Naive thymus-derived CD4-positive, alpha-beta T cell (primary cell): ENCODE measurements around the gene RHOH. TPM values are rescaled to one million over a fixed set of nuclear protein-coding genes. Genes with fewer than 3 reads are reported as not detected.
A peak's percentile ranks its signal among the peaks of the same experiment; 100 is the strongest.

Experiments
- ATAC-seq: fragments of 150-1000 bp; cut with Tn5 transposase; 2 replicates; pipeline ENCODE4 v1.10.0; 2021; ENCODE audit warnings: mild to moderate bottlenecking, moderate library complexity
- CTCF ChIA-PET: fragments of 350-600 bp; sonication (Branson Sonifier 250); formaldehyde crosslinking; loops from one replicate; lab custom pipeline; 2021; ENCODE audit warnings: antibody characterized with exemption; lab: Charles Lee
- POLR2A ChIA-PET: fragments of 350-600 bp; sonication (Branson Sonifier 250); formaldehyde crosslinking; loops from one replicate; lab custom pipeline; 2021; ENCODE audit warnings: antibody characterized with exemption, inconsistent platforms; lab: Charles Lee
- DNase-seq, 9 donors: peaks; one replicate each; pipeline versions ENCODE4 v3.0.0 to v3.0.0-alpha.2; 2020 to 2022; ENCODE audit warnings: mixed read lengths in 1 of 9
- H3K27ac ChIP-seq: one replicate; pipeline ENCODE4 v1.7.0; 2013; ENCODE audit warnings: mild to moderate bottlenecking, low read depth, low read length, moderate library complexity
- H3K27me3 ChIP-seq, 2 donors: one replicate each; pipeline ENCODE4 v1.7.0; 2013; ENCODE audit warnings: low read length in 2 of 2, mild to moderate bottlenecking in 2 of 2, moderate library complexity in 2 of 2; ENCODE audit not compliant: control insufficient read depth in 2 of 2, insufficient read depth in 2 of 2
- H3K36me3 ChIP-seq, 3 experiments: 1 replicate in 2 of 3; 2 replicates in 1 of 3; pipeline ENCODE4 v1.7.0; 2013; ENCODE audit warnings: low read length in 3 of 3, mild to moderate bottlenecking in 3 of 3, moderate library complexity in 1 of 3; ENCODE audit not compliant: insufficient read depth in 3 of 3, control insufficient read depth in 2 of 3
- H3K4me1 ChIP-seq, 2 donors: one replicate each; pipeline ENCODE4 v1.7.0; 2013; ENCODE audit warnings: low read length in 2 of 2, mild to moderate bottlenecking in 2 of 2, moderate library complexity in 1 of 2; ENCODE audit not compliant: control insufficient read depth in 2 of 2, insufficient read depth in 2 of 2
- H3K4me3 ChIP-seq: 2 replicates; pipeline ENCODE4 v1.7.0; 2013; ENCODE audit warnings: mild to moderate bottlenecking, low read length
- H3K9me3 ChIP-seq, 3 experiments: 1 replicate in 2 of 3; 2 replicates in 1 of 3; pipeline ENCODE4 v1.7.0; 2013; ENCODE audit warnings: low read length in 3 of 3; ENCODE audit not compliant: control insufficient read depth in 2 of 3
- H3K27ac Mint-ChIP-seq, 9 donors: one replicate each; pipeline ENCODE4 v1.8.0; 2020 to 2022; ENCODE audit warnings: mixed read lengths in 9 of 9, mild to moderate bottlenecking in 8 of 9, moderate library complexity in 5 of 9, inconsistent platforms in 2 of 9
- H3K27me3 Mint-ChIP-seq, 5 donors: one replicate each; pipeline ENCODE4 v1.8.0; 2021 to 2022; ENCODE audit warnings: mixed read lengths in 5 of 5, mild to moderate bottlenecking in 1 of 5
- H3K36me3 Mint-ChIP-seq, 5 donors: one replicate each; pipeline ENCODE4 v1.8.0; 2020 to 2022; ENCODE audit warnings: mixed read lengths in 5 of 5, mild to moderate bottlenecking in 3 of 5, inconsistent platforms in 1 of 5
- H3K4me1 Mint-ChIP-seq, 7 donors: one replicate each; pipeline ENCODE4 v1.8.0; 2020 to 2022; ENCODE audit warnings: mixed read lengths in 7 of 7, mild to moderate bottlenecking in 3 of 7, inconsistent platforms in 1 of 7
- H3K4me3 Mint-ChIP-seq, 10 donors: one replicate each; pipeline ENCODE4 v1.8.0; 2020 to 2022; ENCODE audit warnings: mild to moderate bottlenecking in 10 of 10, mixed read lengths in 10 of 10, moderate library complexity in 6 of 10, inconsistent platforms in 2 of 10
- H3K9me3 Mint-ChIP-seq, 11 donors: one replicate each; pipeline ENCODE4 v1.8.0; 2020 to 2022; ENCODE audit warnings: mixed read lengths in 11 of 11, mild to moderate bottlenecking in 4 of 11, inconsistent platforms in 1 of 11, moderate library complexity in 1 of 11
- intact Hi-C, 2 donors: fragments of 100-400 bp; cut with micrococcal nuclease; formaldehyde crosslinking; loops; one replicate each; pipeline ENCODE4 v1.15.1; 2023
- polyA plus RNA-seq, 2 donors: library from polyadenylated mRNA; unstranded; fragments of 300-500 nt; fragmentation: Illumina TruSeq; gene quantifications; one replicate each; pipeline ENCODE4 v1.2.3, GENCODE V29; 2021
- total RNA-seq, 6 experiments: library from RNA in 5 of 6; stranded (reverse) in 5 of 6; gene quantifications; 1 replicate in 5 of 6; 2 replicates in 1 of 6; pipeline ENCODE4 v1.2.3 and lab custom pipeline; 2021 to 2026

Gene RHOH
- total and polyA plus RNA-seq, 7 experiments from 2014 or later = 160 to 479 (median 294) TPM

DNA sequence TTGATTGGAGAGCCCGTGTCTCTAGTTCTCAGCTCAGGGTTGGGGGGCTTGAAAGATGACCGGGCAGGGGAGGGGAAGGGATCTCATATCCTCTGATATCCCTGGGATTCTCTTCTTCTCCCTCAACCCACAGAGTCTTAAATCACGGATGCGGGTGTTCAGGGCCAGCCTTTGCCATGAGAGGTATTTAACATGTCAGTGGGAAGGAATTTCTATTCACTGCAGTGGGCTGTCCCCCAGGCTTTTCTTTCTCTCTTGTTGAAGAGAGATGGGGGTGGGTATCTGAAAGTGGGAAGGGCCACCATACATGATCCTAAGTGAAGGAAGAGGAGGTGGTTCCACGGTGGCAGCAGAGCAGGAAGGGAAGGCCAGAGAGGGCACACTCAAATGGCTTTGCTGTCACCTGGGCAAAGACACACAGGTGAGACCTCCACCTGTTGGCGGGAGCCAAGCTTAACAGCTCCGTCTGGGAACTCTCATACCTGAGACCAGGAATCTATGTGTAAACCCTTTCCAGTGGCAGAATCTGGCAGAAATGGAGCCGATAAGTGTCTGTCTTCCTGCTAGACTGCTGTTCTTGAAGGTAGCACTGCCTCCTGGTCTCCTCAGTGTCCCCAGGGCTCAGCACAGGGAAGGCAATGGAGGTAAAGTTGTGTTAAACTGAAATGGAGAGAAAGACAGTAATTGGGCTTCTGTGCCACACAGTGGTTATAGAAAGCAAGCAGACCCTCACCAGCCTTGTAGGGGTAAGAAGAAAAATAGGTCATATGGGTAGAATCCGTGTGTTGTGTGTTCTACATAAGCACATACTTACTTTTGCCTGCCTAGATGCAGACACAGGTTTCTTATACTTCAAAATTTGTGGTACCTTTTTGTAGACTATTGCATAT, 49.4 kb downstream of the RHOH start:
- ATAC-seq (no peak), DNase-seq (no peak)
- H3K27ac Mint-ChIP-seq = peak overlapping the region; percentile 84 to 99 (median 96)
- no peaks in the 10 kb centered on the region for H3K9me3 ChIP-seq
- H3K4me1 Mint-ChIP-seq = peaks cover 64 to 97% (median 87%) of the 10 kb centered on the region in 7 donors
- H3K4me3 Mint-ChIP-seq = peak overlapping the region; percentile 37 to 83 (median 72)
- H3K4me1 ChIP-seq = peaks cover 72 to 93% of the 10 kb centered on the region in 2 donors
- CTCF ChIA-PET = interaction anchor here (1.3 to 2.0 kb wide), 4 partner anchors 10 to 64 kb away, joined by 4 to 6 read pairs (median 5); no protein-coding TSS in a partner anchor
- POLR2A ChIA-PET = interaction anchor here (0.7 to 4.1 kb wide), 11 partner anchors 9 to 65 kb away, joined by 3 to 26 read pairs (median 16); partner anchors contain the start of gene RHOH
- H3K27me3 Mint-ChIP-seq = no peaks in the 10 kb centered on the region
- peak overlapping the region; percentile 18 for H3K4me3 ChIP-seq
- H3K27ac ChIP-seq = peak overlapping the region; percentile 78
- intact Hi-C loops = loop anchor here (2.0 kb wide), 2 partner anchors 63 to 71 kb away; no protein-coding TSS in a partner anchor
- H3K9me3 Mint-ChIP-seq = peaks cover 0 to 2% (median 0%) of the 10 kb centered on the region in 11 donors
- peaks cover 15 to 62% (median 39%) of the 10 kb centered on the region in 5 donors for H3K36me3 Mint-ChIP-seq
- no peaks in the 10 kb centered on the region for H3K27me3 ChIP-seq
- H3K36me3 ChIP-seq = peaks cover 17 to 34% (median 26%) of the 10 kb centered on the region in 3 experiments

DNA sequence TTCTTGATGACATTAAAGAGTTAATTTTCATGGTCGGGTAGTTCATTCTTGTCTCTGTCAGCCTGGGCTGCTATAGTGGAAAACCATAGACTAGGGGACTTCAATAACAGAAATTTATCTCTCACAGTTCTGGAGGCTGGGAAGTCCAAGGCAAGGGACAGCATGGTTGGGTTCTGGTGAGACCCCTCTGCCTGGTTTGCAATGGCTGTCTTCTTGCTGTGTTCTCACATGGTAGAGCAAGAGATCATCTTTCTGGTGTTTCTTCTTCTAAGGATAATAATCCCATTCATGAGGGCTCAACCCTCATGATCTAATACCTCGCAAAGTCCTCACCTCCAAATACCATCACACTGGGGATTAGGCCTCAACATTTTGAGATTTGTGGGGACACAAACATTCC, 50.1 kb downstream of the RHOH start:
- peaks cover 57 to 97% (median 87%) of the 10 kb centered on the region in 7 donors for H3K4me1 Mint-ChIP-seq

DNA sequence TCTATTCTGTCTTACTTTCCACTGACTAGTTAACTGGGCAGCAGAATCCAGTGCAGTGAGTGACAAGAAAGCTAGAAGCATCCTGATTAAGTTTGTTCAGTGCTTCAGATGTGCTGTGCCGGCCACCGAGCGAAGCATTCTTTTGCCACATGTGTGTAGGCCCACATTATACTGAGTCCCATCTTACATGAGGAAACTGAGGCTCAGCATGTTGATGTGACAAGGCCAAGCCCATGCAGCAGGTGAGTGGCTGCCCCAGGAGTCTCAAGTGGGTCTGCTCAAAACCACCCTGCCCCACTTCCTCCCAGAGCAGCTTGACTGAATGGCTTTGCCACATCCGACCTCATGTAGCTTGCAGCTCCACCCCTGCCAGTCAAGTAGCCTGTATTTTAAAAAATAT, 50.5 kb downstream of the RHOH start:
- peak; percentile 83 for ATAC-seq
- H3K4me1 Mint-ChIP-seq = peaks cover 53 to 93% (median 84%) of the 10 kb centered on the region in 7 donors
- intact Hi-C loops = loop anchor here (1.0 to 2.0 kb wide), 9 partner anchors 8 to 97 kb away; partner anchors contain the start of gene RHOH (in 1 of the 2)

More for the DNA sequence above, 50.1 kb downstream of the RHOH start:
- Histone ChIP-seq H3K36me3 (peaks cover 17 to 34% (median 26%) of the 10 kb centered on the region in 3 experiments), H3K4me1 (peaks cover 65 to 86% of the 10 kb centered on the region in 2 donors), H3K27me3 (no peaks in the 10 kb centered on the region), H3K27ac (peak overlapping the region; percentile 78), H3K4me3 (peak overlapping the region; percentile 14), H3K9me3 (no peaks in the 10 kb centered on the region)
- CTCF ChIA-PET = interaction anchor here (0.8 to 1.8 kb wide), 10 partner anchors 16 to 94 kb away, joined by 3 to 6 read pairs (median 4); no protein-coding TSS in a partner anchor
- Mint-ChIP-seq H3K27ac (peak overlapping the region; percentile 84 to 99 (median 96)), H3K4me3 (peak overlapping the region; percentile 37 to 83 (median 69)), H3K9me3 (peaks cover 0 to 5% (median 0%) of the 10 kb centered on the region in 11 donors), H3K27me3 (no peaks in the 10 kb centered on the region), H3K36me3 (peaks cover 15 to 63% (median 33%) of the 10 kb centered on the region in 5 donors)
- ATAC-seq = peak; percentile 12
- POLR2A ChIA-PET = interaction anchor here (0.6 to 15.5 kb wide), 24 partner anchors 8 to 95 kb away, joined by 3 to 206 read pairs (median 6); partner anchors contain the start of gene RHOH
- no peak for DNase-seq
- intact Hi-C loops = loop anchor here (1.0 to 2.0 kb wide), 9 partner anchors 8 to 97 kb away; partner anchors contain the start of gene RHOH (in 1 of the 2)

DNA sequence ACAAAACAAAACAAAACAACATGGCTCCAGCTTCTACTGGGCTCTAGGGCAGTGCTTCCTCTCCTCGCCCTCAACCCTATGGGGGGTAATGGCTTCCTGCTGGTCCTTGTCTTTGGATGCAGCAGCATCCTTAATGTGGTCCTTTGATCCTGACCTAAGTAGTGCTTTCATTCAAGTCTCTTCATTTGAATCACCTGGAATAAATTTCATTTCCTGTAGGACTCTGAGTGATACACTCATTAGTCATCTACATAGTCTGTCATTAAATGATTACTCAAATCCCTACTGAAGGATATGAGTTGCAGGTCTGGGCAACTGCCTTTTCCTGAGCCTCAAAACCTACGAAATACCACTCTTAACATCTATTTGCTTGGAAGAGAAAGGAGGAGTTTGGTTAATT, 54.5 kb downstream of the RHOH start:
- Mint-ChIP-seq H3K4me3 (peak overlapping the region in 4 of 10 donors; percentile 23 to 31 (median 28)), H3K27ac (peak overlapping the region; percentile 64 to 85 (median 76)), H3K27me3 (no peaks in the 10 kb centered on the region), H3K9me3 (peaks cover 0 to 5% (median 0%) of the 10 kb centered on the region in 11 donors), H3K36me3 (peaks cover 0 to 33% (median 4%) of the 10 kb centered on the region in 5 donors), H3K4me1 (peaks cover 56 to 87% (median 75%) of the 10 kb centered on the region in 7 donors)
- Histone ChIP-seq H3K27me3 (no peaks in the 10 kb centered on the region), H3K4me1 (peaks cover 39 to 71% of the 10 kb centered on the region in 2 donors), H3K9me3 (no peaks in the 10 kb centered on the region), H3K36me3 (no peaks in the 10 kb centered on the region), H3K27ac (no peak overlapping the region), H3K4me3 (no peak overlapping the region)
- no peak for ATAC-seq
- DNase-seq = no peak
- ChIA-PET CTCF (interaction anchor here (0.6 to 1.3 kb wide), 2 partner anchors 28 to 66 kb away, joined by 3 read pairs; no protein-coding TSS in a partner anchor), POLR2A (interaction anchor here (0.6 to 15.5 kb wide), 10 partner anchors 10 to 59 kb away, joined by 3 to 206 read pairs (median 5); partner anchors contain the start of gene RHOH)
- intact Hi-C loops = no loop called here

More for the DNA sequence above, 50.5 kb downstream of the RHOH start:
- Mint-ChIP-seq H3K4me3 (peak overlapping the region; percentile 37 to 83 (median 69)), H3K36me3 (peaks cover 15 to 59% (median 33%) of the 10 kb centered on the region in 5 donors), H3K27ac (peak overlapping the region; percentile 84 to 99 (median 96)), H3K9me3 (peaks cover 0 to 5% (median 0%) of the 10 kb centered on the region in 11 donors), H3K27me3 (no peaks in the 10 kb centered on the region)
- peak in 7 of 9 donors; percentile 68 to 75 (median 73) for DNase-seq
- Histone ChIP-seq H3K27ac (peak overlapping the region; percentile 78), H3K9me3 (no peaks in the 10 kb centered on the region), H3K27me3 (no peaks in the 10 kb centered on the region), H3K4me1 (peaks cover 61 to 82% of the 10 kb centered on the region in 2 donors), H3K36me3 (peaks cover 17 to 34% (median 26%) of the 10 kb centered on the region in 3 experiments), H3K4me3 (peak overlapping the region; percentile 14)
- ChIA-PET CTCF (interaction anchor here (0.6 to 1.8 kb wide), 15 partner anchors 11 to 95 kb away, joined by 3 to 7 read pairs (median 4); no protein-coding TSS in a partner anchor), POLR2A (interaction anchor here (0.6 to 15.5 kb wide), 33 partner anchors 9 to 96 kb away, joined by 3 to 206 read pairs (median 5); partner anchors contain the start of gene RHOH)

- H3K4me3 Mint-ChIP-seq = peak overlapping the region; percentile 44 to 93 (median 64)
- no peaks in the 10 kb centered on the region for H3K27me3 ChIP-seq
- intact Hi-C loops = loop anchor here (2.0 kb wide), 5 partner anchors 15 to 55 kb away; no protein-coding TSS in a partner anchor
- DNase-seq (no peak), ATAC-seq (no peak)
- ChIA-PET CTCF (interaction anchor here (0.5 to 1.5 kb wide), 7 partner anchors 12 to 63 kb away, joined by 3 to 5 read pairs (median 3); no protein-coding TSS in a partner anchor), POLR2A (interaction anchor here (1.0 to 15.5 kb wide), 8 partner anchors 10 to 57 kb away, joined by 3 to 206 read pairs (median 4); no protein-coding TSS in a partner anchor)
- H3K36me3 Mint-ChIP-seq = peaks cover 0 to 15% (median 0%) of the 10 kb centered on the region in 5 donors
- no peaks in the 10 kb centered on the region for H3K9me3 ChIP-seq
- H3K27ac Mint-ChIP-seq = peak overlapping the region; percentile 79 to 99 (median 92)
- no peaks in the 10 kb centered on the region for H3K36me3 ChIP-seq
- peaks cover 22 to 72% of the 10 kb centered on the region in 2 donors for H3K4me1 ChIP-seq
- peaks cover 53 to 88% (median 81%) of the 10 kb centered on the region in 7 donors for H3K4me1 Mint-ChIP-seq
- peak overlapping the region; percentile 58 for H3K27ac ChIP-seq
- no peak overlapping the region for H3K4me3 ChIP-seq
- peaks cover 0 to 5% (median 0%) of the 10 kb centered on the region in 11 donors for H3K9me3 Mint-ChIP-seq
- H3K27me3 Mint-ChIP-seq = no peaks in the 10 kb centered on the region
Observed at GRCh38 chr4:40253906-40254305, 57.1 kb downstream of the RHOH start.
